K562 (cell line): ENCODE data around the gene MTFMT. TPM values are rescaled to one million over a fixed set of nuclear protein-coding genes. Genes with fewer than 3 reads are reported as not detected.

Source experiments
- ATAC-seq: fragments of 200-7000 bp; cut with Tn5 transposase; 3 replicates; pipeline ENCODE4 v1.9.1; 2020; ENCODE audit warnings: moderate library complexity
- BruUV-seq: library from RNA; stranded (reverse); fragments of 400-500 nt; replicated peaks from 2 replicates; lab custom pipeline; 2021; lab: Mats Ljungman, UMichigan
- CTCF ChIA-PET: fragments of 300-600 bp; formaldehyde crosslinking; extraction: SDS; loops from one replicate; lab custom pipeline; 2021; ENCODE audit warnings: low intra/inter-chr PET ratio; lab: Yijun Ruan, JAX
- POLR2A ChIA-PET: fragments of 300-600, 350-650 bp; sonication (Branson Sonifier 250); formaldehyde crosslinking; extraction: SDS; loops from one replicate; lab custom pipeline; 2021; ENCODE audit warnings: antibody characterized with exemption, inconsistent platforms; lab: Yijun Ruan, JAX
- DNase-seq, 4 experiments: peaks; one replicate each; pipeline versions ENCODE4 v3.0.0 to v3.0.0-alpha.2; 2011 to 2018; ENCODE audit warnings: low spot score in 3 of 4, mixed read lengths in 3 of 4; ENCODE audit errors: extremely low read depth in 1 of 4
- FAIRE-seq: peaks from 2 replicates; lab custom pipeline; 2011; peaks lifted over from hg19 to GRCh38; lab: Jason Lieb, UNC
- H2AFZ ChIP-seq: 2 replicates; pipeline ENCODE4 v1.6.0; 2011; ENCODE audit warnings: low read depth, low read length, control low read depth, inconsistent platforms
- H3K27ac ChIP-seq: fragments of 200-600 bp; 3 replicates; pipeline ENCODE4 v1.8.0; 2011; ENCODE audit warnings: low read depth, mild to moderate bottlenecking, control low read depth, inconsistent platforms, low read length, moderate library complexity, mixed read lengths; ENCODE audit errors: extremely low read depth
- H3K27me3 ChIP-seq, 2 experiments: fragments of 300-600 bp in 1 of 2; 2 replicates in 1 of 2; 3 replicates in 1 of 2; pipeline versions ENCODE4 v1.6.0 to v1.8.0; 2011; ENCODE audit warnings: inconsistent platforms in 2 of 2, low read length in 2 of 2, mild to moderate bottlenecking in 1 of 2, mixed read lengths in 1 of 2, moderate library complexity in 1 of 2; ENCODE audit not compliant: control insufficient read depth in 2 of 2, insufficient read depth in 2 of 2
- H3K36me3 ChIP-seq: fragments of 300-600 bp; 3 replicates; pipeline ENCODE4 v1.8.0; 2011; ENCODE audit warnings: mild to moderate bottlenecking, low read length, inconsistent platforms; ENCODE audit not compliant: control insufficient read depth, insufficient read depth
- H3K4me1 ChIP-seq, 2 experiments: fragments of 200-600 bp in 1 of 2; replicated peaks in 1 of 2; 2 replicates in 1 of 2; 3 replicates in 1 of 2; pipeline versions ENCODE4 v1.5.1 to v1.8.0; 2011; ENCODE audit warnings: inconsistent platforms in 2 of 2, low read length in 2 of 2, mild to moderate bottlenecking in 1 of 2, mixed read lengths in 1 of 2, moderate library complexity in 1 of 2; ENCODE audit not compliant: control insufficient read depth in 2 of 2, insufficient read depth in 2 of 2
- H3K4me2 ChIP-seq: 2 replicates; pipeline ENCODE4 v1.6.1; 2011; ENCODE audit warnings: low read length, control low read depth, inconsistent platforms, mixed read lengths; ENCODE audit not compliant: insufficient read depth
- H3K4me3 ChIP-seq: fragments of 200-600 bp; sonication (generic), shearing (Covaris generic); 2 replicates; pipeline ENCODE4 v1.5.1; 2016; ENCODE audit warnings: control low read depth, inconsistent platforms
- H3K79me2 ChIP-seq: fragments of 200-600 bp; 3 replicates; pipeline ENCODE4 v1.8.0; 2011; ENCODE audit warnings: low read length, inconsistent platforms; ENCODE audit not compliant: control insufficient read depth, insufficient read depth
- H3K9ac ChIP-seq, 2 experiments: 2 replicates each; pipeline versions ENCODE4 v1.6.0 to v1.6.1; 2011; ENCODE audit warnings: low read depth in 2 of 2, low read length in 2 of 2, control low read depth in 1 of 2, inconsistent platforms in 1 of 2, mild to moderate bottlenecking in 1 of 2, mixed read lengths in 1 of 2; ENCODE audit not compliant: insufficient read depth in 1 of 2
- H3K9me1 ChIP-seq: one replicate; pipeline ENCODE4 v1.6.0; 2011; ENCODE audit warnings: inconsistent platforms, mild to moderate bottlenecking, low read length, moderate library complexity; ENCODE audit not compliant: control insufficient read depth, insufficient read depth
- H3K9me3 ChIP-seq: replicated peaks from 2 replicates; pipeline ENCODE4 v1.5.1; 2011; ENCODE audit warnings: low read depth, low read length, inconsistent platforms; ENCODE audit not compliant: control insufficient read depth, insufficient read depth
- H4K20me1 ChIP-seq: replicated peaks from 2 replicates; pipeline ENCODE4 v1.6.1; 2011; ENCODE audit warnings: low read length, inconsistent platforms, mixed read lengths; ENCODE audit not compliant: control insufficient read depth, insufficient read depth
- BMI1 ChIP-seq: fragments of 150-350 bp; IDR thresholded peaks from 2 replicates; pipeline ENCODE4 v1.6.1; 2014; ENCODE audit warnings: low read length
- CEBPB ChIP-seq: fragments of 450-650 bp; IDR thresholded peaks from 2 replicates; pipeline ENCODE4 v1.6.1; 2016; ENCODE audit warnings: missing genetic modification characterization, missing compliant biosample characterization
- DNMT1 ChIP-seq: fragments of 450-650 bp; IDR thresholded peaks from 2 replicates; pipeline ENCODE4 v1.6.1; 2016; ENCODE audit warnings: antibody characterized with exemption, mild to moderate bottlenecking
- ELF2 ChIP-seq: fragments of 250-450 bp; sonication (Bioruptor Pico); IDR thresholded peaks from 2 replicates; pipeline ENCODE4 v1.5.0; 2021; ENCODE audit warnings: mild to moderate bottlenecking
- MYNN ChIP-seq, 2 experiments: sonication (generic); formaldehyde crosslinking in 1 of 2; IDR thresholded peaks; 2 replicates each; pipeline versions ENCODE4 v1.5.0 to v1.6.1; 2016 to 2020; ENCODE audit warnings: antibody characterized with exemption in 1 of 2, missing genetic modification reagents in 1 of 2
- POLR2H ChIP-seq: IDR thresholded peaks from 2 replicates; pipeline ENCODE4 v1.6.1; 2016; ENCODE audit warnings: missing genetic modification characterization, low read depth, mild to moderate bottlenecking, control low read depth, missing compliant biosample characterization, moderate library complexity
- PRPF4 ChIP-seq: fragments of 200-400 bp; formaldehyde crosslinking; IDR thresholded peaks from one replicate; pipeline ENCODE4 v1.6.1; 2017; ENCODE audit warnings: low read length, low read depth, mild to moderate bottlenecking; ENCODE audit not compliant: insufficient read depth, poor library complexity, severe bottlenecking
- SMAD4 ChIP-seq: fragments of 250-450 bp; sonication (Bioruptor Pico); conservative IDR thresholded peaks from 2 replicates; pipeline ENCODE4 v1.8.0; 2021; ENCODE audit warnings: inconsistent platforms, mild to moderate bottlenecking, moderate library complexity
- TAF7 ChIP-seq: fragments of 450-650 bp; IDR thresholded peaks from 2 replicates; pipeline ENCODE4 v1.6.1; 2016; ENCODE audit warnings: missing genetic modification characterization, missing compliant biosample characterization
- XRCC3 ChIP-seq: fragments of 450-650 bp; IDR thresholded peaks from 2 replicates; pipeline ENCODE4 v1.6.1; 2017; ENCODE audit warnings: mild to moderate bottlenecking, moderate library complexity
- ZNF224 ChIP-seq: sonication (generic); formaldehyde crosslinking; IDR thresholded peaks from 2 replicates; pipeline ENCODE4 v1.8.0; 2022; ENCODE audit warnings: mild to moderate bottlenecking, missing genetic modification reagents
- ZNF274 ChIP-seq: IDR thresholded peaks from 2 replicates; pipeline ENCODE4 v1.6.1; 2011; ENCODE audit warnings: low read depth, mild to moderate bottlenecking, low read length, moderate library complexity, borderline replicate concordance
- ZNF586 ChIP-seq: fragments of 450-650 bp; formaldehyde crosslinking; conservative IDR thresholded peaks from 2 replicates; pipeline ENCODE4 v1.4.0; 2020; ENCODE audit warnings: mild to moderate bottlenecking, moderate library complexity
- WGBS: fragments of 100-300 bp; shearing (Covaris generic); methylation state at CpG from one replicate; pipeline ENCODE4 v1.1.6; 2016; ENCODE audit warnings: low coverage, mixed read lengths; ENCODE audit not compliant: insufficient coverage; ENCODE audit errors: missing lambda C conversion rate; 5-methylcytosine and 5-hydroxymethylcytosine counted together
- in situ Hi-C: fragments of 300-500 bp; cut with MboI; formaldehyde crosslinking; loops from 4 replicates; pipeline ENCODE4 v1.15.0; 2018; ENCODE audit warnings: inconsistent platforms, mixed read lengths
- intact Hi-C: fragments of 100-400 bp; cut with micrococcal nuclease; formaldehyde crosslinking; loops from 2 replicates; pipeline ENCODE4 v1.14.2; 2022
- polyA plus RNA-seq, 8 experiments: library from polyadenylated mRNA; depleted of rRNA in 4 of 8; stranded (reverse) in 5 of 8; unstranded in 3 of 8; fragments of >200 nt; fragmentation: Nextera tagmentation in 2 of 8; fragmentation: Illumina TruSeq in 1 of 8; extraction: Ambion mirVana in 2 of 8; extraction: Trizol in 1 of 8; gene quantifications; 2 replicates each; pipeline versions ENCODE4 v1.2.1 to v1.2.3, GENCODE V29; 2011 to 2014; ENCODE audit warnings: inconsistent platforms in 1 of 8, missing spikeins in 1 of 8
- total RNA-seq, 7 experiments: library from RNA; depleted of rRNA in 6 of 7; stranded (reverse); fragments of >200 nt in 6 of 7; fragmentation: Illumina TruSeq in 2 of 7; extraction: Trizol in 2 of 7; gene quantifications; 2 replicates each; pipeline versions ENCODE4 v1.2.1 to v1.2.3, GENCODE V29; 2011 to 2021; ENCODE audit warnings: low replicate concordance in 1 of 7
- TF ChIP-seq, protein P1 (sequence below): fragments of 250-450 bp; sonication (Bioruptor Pico); IDR thresholded peaks from 2 replicates; pipeline ENCODE4 v1.8.0; 2021; ENCODE audit warnings: borderline replicate concordance, mild to moderate bottlenecking, moderate library complexity; ENCODE audit not compliant: poor library complexity, severe bottlenecking
- TF ChIP-seq, protein P2 (sequence below): sonication (generic); formaldehyde crosslinking; IDR thresholded peaks from 2 replicates; pipeline ENCODE4 v1.8.0; 2022; ENCODE audit warnings: mild to moderate bottlenecking, missing genetic modification reagents
- TF ChIP-seq, protein P3 (sequence below): IDR thresholded peaks from 2 replicates; pipeline ENCODE4 v1.6.1; 2014; ENCODE audit warnings: antibody characterized with exemption
- TF ChIP-seq, protein P4 (sequence below): sonication (generic); formaldehyde crosslinking; IDR thresholded peaks from 2 replicates; pipeline ENCODE4 v1.8.1; 2023; ENCODE audit warnings: mild to moderate bottlenecking, missing genetic modification reagents

Gene MTFMT
- total and polyA plus RNA-seq, 9 of the 15 experiments (the other 6 are each of a cell fraction or from before 2014, with no cell fraction given): 1.4 to 31.1 (median 16.2) TPM

DNA sequence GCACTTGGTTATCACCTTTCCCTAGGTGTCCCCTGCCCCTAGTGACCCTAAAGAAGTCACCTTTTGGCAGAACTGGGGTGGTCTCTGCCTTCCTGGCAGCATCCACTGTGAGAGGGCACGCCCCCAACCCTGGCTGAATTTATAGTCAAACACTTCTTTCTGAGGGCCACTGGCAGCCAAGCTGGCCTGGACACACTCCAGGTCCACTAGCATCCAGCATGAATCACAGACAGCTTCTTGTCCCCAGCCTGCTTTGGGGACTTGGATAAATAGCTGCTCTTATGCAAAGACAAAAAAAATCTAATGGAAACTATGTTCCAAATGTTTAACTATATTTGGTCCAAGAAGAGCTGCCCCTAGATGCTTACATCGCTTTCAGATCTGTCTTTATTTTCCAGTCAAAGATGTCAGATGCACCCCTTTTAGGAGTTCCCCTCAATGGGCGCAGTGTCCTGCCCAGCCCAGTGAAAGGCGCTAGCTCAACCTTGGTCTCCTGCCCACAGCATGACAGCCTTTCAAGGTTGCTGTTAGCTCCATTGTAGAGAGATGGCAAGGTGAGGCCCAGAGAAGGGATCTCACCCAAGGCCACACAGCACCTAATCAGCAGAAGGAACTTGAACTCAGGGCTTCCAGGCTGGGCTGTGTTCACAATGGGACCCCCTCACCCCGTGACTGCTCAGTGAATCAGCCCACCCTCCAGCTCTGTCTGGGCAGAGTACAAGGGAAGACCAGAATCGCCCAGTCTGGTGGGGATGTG, 31.4 kb upstream of the MTFMT start:
- no TSS peak for BruUV-seq
- Histone ChIP-seq H3K4me1 (no peaks in the 10 kb centered on the region), H4K20me1 (no peaks in the 10 kb centered on the region; the same call in 1 of the 2 replicates), H3K27ac (no peak overlapping the region), H3K9ac (no peak overlapping the region), H3K9me1 (no peaks in the 10 kb centered on the region), H3K36me3 (no peaks in the 10 kb centered on the region), H3K4me3 (no peak overlapping the region), H3K4me2 (no peak overlapping the region), H2AFZ (no peak overlapping the region), H3K79me2 (no peaks in the 10 kb centered on the region), H3K27me3 (peaks cover 23 to 55% of the 10 kb centered on the region in 2 experiments), H3K9me3 (no peaks in the 10 kb centered on the region)
- ATAC-seq: no peak
- CTCF ChIA-PET: no interaction called here
- no peak for DNase-seq
- FAIRE-seq: no peak
- POLR2A ChIA-PET: interaction anchor here (0.9 to 1.2 kb wide), 3 partner anchors 9 to 21 kb away, joined by 3 read pairs; no protein-coding TSS in a partner anchor
- 1% methylated on average over 6 of the region's 6 CpGs for WGBS
- intact Hi-C loops (no loop called here), in situ Hi-C loops (no loop called here)
- TF ChIP-seq ZNF274 (no peak), ELF2 (CRISPR knock-in tag) (no peak), CEBPB (tag) (no peak), TAF7 (tag) (no peak), DNMT1 (no peak), MYNN (IDR thresholded peaks at IDR 0.05) (no peak), MYNN (CRISPR knock-in tag; IDR thresholded peaks at IDR 0.05) (no peak), SMAD4 (no peak), ZNF586 (CRISPR knock-in tag) (no peak), ZNF224 (CRISPR knock-in tag) (no peak), PRPF4 (no peak), POLR2H (tag) (no peak), XRCC3 (no peak), BMI1 (no peak)
- TF ChIP-seq, protein P1, sequence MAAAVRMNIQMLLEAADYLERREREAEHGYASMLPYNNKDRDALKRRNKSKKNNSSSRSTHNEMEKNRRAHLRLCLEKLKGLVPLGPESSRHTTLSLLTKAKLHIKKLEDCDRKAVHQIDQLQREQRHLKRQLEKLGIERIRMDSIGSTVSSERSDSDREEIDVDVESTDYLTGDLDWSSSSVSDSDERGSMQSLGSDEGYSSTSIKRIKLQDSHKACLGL (CRISPR knock-in tag): no peak
- TF ChIP-seq, protein P2, sequence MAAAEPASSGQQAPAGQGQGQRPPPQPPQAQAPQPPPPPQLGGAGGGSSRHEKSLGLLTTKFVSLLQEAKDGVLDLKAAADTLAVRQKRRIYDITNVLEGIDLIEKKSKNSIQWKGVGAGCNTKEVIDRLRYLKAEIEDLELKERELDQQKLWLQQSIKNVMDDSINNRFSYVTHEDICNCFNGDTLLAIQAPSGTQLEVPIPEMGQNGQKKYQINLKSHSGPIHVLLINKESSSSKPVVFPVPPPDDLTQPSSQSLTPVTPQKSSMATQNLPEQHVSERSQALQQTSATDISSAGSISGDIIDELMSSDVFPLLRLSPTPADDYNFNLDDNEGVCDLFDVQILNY (CRISPR knock-in tag): no peak
- TF ChIP-seq, protein P3, sequence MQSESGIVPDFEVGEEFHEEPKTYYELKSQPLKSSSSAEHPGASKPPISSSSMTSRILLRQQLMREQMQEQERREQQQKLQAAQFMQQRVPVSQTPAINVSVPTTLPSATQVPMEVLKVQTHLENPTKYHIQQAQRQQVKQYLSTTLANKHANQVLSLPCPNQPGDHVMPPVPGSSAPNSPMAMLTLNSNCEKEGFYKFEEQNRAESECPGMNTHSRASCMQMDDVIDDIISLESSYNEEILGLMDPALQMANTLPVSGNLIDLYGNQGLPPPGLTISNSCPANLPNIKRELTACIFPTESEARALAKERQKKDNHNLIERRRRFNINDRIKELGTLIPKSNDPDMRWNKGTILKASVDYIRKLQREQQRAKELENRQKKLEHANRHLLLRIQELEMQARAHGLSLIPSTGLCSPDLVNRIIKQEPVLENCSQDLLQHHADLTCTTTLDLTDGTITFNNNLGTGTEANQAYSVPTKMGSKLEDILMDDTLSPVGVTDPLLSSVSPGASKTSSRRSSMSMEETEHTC: no peak
- TF ChIP-seq, protein P4, sequence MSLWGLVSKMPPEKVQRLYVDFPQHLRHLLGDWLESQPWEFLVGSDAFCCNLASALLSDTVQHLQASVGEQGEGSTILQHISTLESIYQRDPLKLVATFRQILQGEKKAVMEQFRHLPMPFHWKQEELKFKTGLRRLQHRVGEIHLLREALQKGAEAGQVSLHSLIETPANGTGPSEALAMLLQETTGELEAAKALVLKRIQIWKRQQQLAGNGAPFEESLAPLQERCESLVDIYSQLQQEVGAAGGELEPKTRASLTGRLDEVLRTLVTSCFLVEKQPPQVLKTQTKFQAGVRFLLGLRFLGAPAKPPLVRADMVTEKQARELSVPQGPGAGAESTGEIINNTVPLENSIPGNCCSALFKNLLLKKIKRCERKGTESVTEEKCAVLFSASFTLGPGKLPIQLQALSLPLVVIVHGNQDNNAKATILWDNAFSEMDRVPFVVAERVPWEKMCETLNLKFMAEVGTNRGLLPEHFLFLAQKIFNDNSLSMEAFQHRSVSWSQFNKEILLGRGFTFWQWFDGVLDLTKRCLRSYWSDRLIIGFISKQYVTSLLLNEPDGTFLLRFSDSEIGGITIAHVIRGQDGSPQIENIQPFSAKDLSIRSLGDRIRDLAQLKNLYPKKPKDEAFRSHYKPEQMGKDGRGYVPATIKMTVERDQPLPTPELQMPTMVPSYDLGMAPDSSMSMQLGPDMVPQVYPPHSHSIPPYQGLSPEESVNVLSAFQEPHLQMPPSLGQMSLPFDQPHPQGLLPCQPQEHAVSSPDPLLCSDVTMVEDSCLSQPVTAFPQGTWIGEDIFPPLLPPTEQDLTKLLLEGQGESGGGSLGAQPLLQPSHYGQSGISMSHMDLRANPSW (CRISPR knock-in tag): no peak
